Suprapubic skin (tissue), 4 donors: ENCODE data around the gene TPM4.

Source experiments
- CTCF ChIP-seq, 2 donors: fragments of 200-600 bp in 1 of 2; fragments of 450-650 bp in 1 of 2; sonication (generic) in 1 of 2; IDR thresholded peaks; one replicate each; pipeline ENCODE4 v1.5.1; 2016 to 2019; ENCODE audit warnings: antibody characterized with exemption in 2 of 2, mild to moderate bottlenecking in 1 of 2, moderate library complexity in 1 of 2
- POLR2A ChIP-seq, 2 donors: fragments of 450-650 bp; IDR thresholded peaks; one replicate each; pipeline ENCODE4 v1.6.1; 2017; ENCODE audit warnings: antibody characterized with exemption in 2 of 2, mild to moderate bottlenecking in 2 of 2, moderate library complexity in 2 of 2
- POLR2AphosphoS5 ChIP-seq, 3 donors: sonication (generic); formaldehyde crosslinking; IDR thresholded peaks; one replicate each; pipeline ENCODE4 v1.6.1; 2017; ENCODE audit warnings: antibody characterized with exemption in 3 of 3

- no peak for TF ChIP-seq POLR2AphosphoS5 (IDR thresholded peaks at IDR 0.05)
- no peak for TF ChIP-seq CTCF (IDR thresholded peaks at IDR 0.05)
- TF ChIP-seq POLR2A (IDR thresholded peaks at IDR 0.05): no peak
These were observed 34.3 kb upstream of the TPM4 start for GRCh38 chr19:16041991-16042386.
